Thyroid gland (tissue), 4 donors: ENCODE data around the gene ARHGEF6.

Source experiments
- CTCF ChIP-seq, 6 experiments: fragments of 200-600 bp in 3 of 6; fragments of 450-650 bp in 3 of 6; sonication (generic) in 3 of 6; IDR thresholded peaks; one replicate each; pipeline ENCODE4 v1.5.1; 2016 to 2019; ENCODE audit warnings: antibody characterized with exemption in 6 of 6, mild to moderate bottlenecking in 2 of 6, inconsistent platforms in 1 of 6, moderate library complexity in 1 of 6
- POLR2A ChIP-seq, 2 donors: fragments of 450-650 bp; IDR thresholded peaks; one replicate each; pipeline ENCODE4 v1.6.1; 2017; ENCODE audit warnings: antibody characterized with exemption in 2 of 2, mild to moderate bottlenecking in 2 of 2, moderate library complexity in 1 of 2

GRCh38 chrX:136806891-136807410, 26.2 kb upstream of the ARHGEF6 start:
- no peak for TF ChIP-seq CTCF (IDR thresholded peaks at IDR 0.05)
- no peak for TF ChIP-seq POLR2A (IDR thresholded peaks at IDR 0.05)
